ENCODE data around the gene LMO3. TPM values are rescaled to one million over a fixed set of nuclear protein-coding genes. Genes with fewer than 3 reads are reported as not detected.
A peak's percentile ranks its signal among the peaks of the same experiment; 100 is the strongest.

LMO3 gene
- total and polyA plus RNA-seq, 12 donors = 0.17 to 3.2 (median 1.4) TPM

DNA sequence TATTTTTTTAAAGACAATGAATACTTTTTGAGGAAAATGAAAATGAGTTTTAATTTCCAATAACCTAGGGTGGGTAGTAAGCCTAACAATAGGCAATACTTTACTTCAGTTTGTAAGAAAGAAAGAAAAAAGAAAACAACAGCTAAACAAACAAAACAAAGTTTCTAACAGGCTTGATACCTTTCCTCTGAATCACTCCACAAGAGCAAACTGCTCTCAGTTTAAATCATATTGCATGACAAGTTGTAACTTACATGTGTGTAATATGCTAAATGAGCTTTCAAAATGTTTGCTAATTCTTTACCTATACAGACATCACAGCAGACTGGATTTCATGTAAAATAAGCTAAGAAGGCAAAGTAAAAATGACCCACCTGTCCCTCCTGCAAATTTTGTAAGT, 6.7 kb upstream of the LMO3 start:
- Histone ChIP-seq H3K27me3 (peaks cover 0 to 59% (median 27%) of the 10 kb centered on the region in 7 donors), H3K27ac (peak overlapping the region in 3 of 10 donors; percentile 12 to 62 (median 55)), H3K4me1 (peaks cover 0 to 2% (median 0%) of the 10 kb centered on the region in 9 donors), H3K4me3 (peak overlapping the region in 3 of 10 donors; percentile 21 to 40 (median 28)), H3K9me3 (no peaks in the 10 kb centered on the region), H3K36me3 (no peaks in the 10 kb centered on the region)
- TF ChIP-seq, protein P1, sequence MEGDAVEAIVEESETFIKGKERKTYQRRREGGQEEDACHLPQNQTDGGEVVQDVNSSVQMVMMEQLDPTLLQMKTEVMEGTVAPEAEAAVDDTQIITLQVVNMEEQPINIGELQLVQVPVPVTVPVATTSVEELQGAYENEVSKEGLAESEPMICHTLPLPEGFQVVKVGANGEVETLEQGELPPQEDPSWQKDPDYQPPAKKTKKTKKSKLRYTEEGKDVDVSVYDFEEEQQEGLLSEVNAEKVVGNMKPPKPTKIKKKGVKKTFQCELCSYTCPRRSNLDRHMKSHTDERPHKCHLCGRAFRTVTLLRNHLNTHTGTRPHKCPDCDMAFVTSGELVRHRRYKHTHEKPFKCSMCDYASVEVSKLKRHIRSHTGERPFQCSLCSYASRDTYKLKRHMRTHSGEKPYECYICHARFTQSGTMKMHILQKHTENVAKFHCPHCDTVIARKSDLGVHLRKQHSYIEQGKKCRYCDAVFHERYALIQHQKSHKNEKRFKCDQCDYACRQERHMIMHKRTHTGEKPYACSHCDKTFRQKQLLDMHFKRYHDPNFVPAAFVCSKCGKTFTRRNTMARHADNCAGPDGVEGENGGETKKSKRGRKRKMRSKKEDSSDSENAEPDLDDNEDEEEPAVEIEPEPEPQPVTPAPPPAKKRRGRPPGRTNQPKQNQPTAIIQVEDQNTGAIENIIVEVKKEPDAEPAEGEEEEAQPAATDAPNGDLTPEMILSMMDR (IDR thresholded peaks at IDR 0.05) = no peak
- ATAC-seq (no peak), DNase-seq (no peak)
- intact Hi-C loops (cut with DNase I) = no loop called here

DNA sequence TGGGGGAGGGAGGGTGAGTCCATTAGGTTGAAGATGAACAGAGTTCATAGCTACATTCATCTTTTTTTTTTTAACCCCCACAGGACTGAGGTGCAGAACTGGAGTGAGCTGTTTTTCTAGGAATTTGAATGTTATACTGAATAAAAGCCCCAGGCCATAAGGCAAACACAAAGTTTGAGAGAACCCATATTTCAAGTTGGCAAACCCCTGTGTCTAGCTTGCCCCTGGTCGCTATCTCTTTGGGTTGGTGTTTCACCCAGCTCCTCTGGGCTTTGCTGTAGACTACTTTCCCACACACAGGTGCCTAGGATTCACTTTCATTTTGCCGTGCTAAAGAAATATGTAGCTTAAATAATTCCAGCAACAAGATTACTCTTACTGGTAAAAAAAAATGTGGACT, 5.2 kb upstream of the LMO3 start:
- WGBS, 2 donors = 56 to 63% methylated on average over 2 of the region's 2 CpGs
- DNase-seq (no peak), ATAC-seq (no peak)
- H3K27me3 ChIP-seq = peaks cover 0 to 72% (median 41%) of the 10 kb centered on the region in 7 donors
- H3K4me3 ChIP-seq = peak overlapping the region in 4 of 10 donors; percentile 21 to 40 (median 26)
- TF ChIP-seq, protein P1 (IDR thresholded peaks at IDR 0.05) = no peak
- no peaks in the 10 kb centered on the region for H3K36me3 ChIP-seq
- H3K4me1 ChIP-seq = peaks cover 0 to 13% (median 0%) of the 10 kb centered on the region in 9 donors
- no peaks in the 10 kb centered on the region for H3K9me3 ChIP-seq
- intact Hi-C loops (cut with DNase I) = no loop called here
- peak overlapping the region in 4 of 10 donors; percentile 55 to 62 (median 55) for H3K27ac ChIP-seq

DNA sequence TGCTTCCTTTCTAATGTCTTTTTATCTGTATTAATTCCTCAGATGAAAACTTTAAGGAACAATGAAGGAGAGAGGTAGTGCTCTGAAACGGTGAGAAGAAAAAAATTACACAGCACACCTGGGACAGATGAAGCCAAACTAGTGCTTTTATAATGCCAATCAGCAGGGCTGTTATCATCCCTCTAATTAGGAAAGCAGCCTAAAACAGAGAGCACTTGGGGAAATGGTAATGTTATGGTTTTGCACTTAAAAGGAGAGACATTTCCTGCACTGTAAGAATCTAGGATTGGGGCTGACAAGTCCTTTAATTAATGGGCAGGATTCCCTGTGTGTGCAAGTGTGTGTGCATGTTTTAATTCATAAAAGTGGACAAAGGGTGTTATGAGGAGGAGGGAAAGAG, 4.8 kb upstream of the LMO3 start:
- ATAC-seq (no peak), DNase-seq (no peak)
- peak overlapping the region in 4 of 10 donors; percentile 23 to 39 (median 28) for H3K4me3 ChIP-seq
- H3K4me1 ChIP-seq = peaks cover 0 to 17% (median 2%) of the 10 kb centered on the region in 9 donors
- TF ChIP-seq, protein P1 (IDR thresholded peaks at IDR 0.05) = no peak
- intact Hi-C loops (cut with DNase I) = no loop called here
- 14 to 27% methylated on average over 1 of the region's 1 CpG for WGBS, 2 donors
- peak overlapping the region in 4 of 10 donors; percentile 55 to 60 (median 55) for H3K27ac ChIP-seq
- H3K9me3 ChIP-seq = no peaks in the 10 kb centered on the region
- H3K27me3 ChIP-seq = peaks cover 0 to 76% (median 45%) of the 10 kb centered on the region in 7 donors
- H3K36me3 ChIP-seq = no peaks in the 10 kb centered on the region

DNA sequence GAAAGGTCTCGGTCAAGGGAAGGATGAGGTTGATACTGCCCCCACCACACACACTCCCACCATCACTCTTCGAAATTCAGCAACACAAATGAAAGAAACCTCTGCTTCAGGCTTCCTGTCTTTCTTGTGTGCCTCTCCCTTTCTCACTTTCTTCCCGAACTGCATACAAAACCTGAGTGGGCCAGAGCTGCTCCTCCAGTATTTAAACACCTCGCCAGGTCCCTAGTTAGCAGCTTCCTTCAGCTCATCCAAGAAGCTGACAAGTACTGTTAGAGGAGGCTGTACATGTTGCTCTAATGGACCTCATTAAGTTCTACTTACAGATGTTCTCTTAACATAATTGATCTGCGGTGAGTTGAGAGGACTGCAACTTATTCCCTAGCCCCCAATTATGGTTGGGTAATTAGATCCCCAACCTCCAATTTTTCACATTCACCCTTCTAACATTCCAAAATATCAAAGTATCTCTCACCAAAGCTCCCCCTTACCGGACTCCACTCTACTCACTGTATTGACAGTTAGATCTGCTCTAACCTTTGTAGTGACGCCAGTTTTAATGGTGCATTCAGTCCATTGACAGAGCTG, 4.1 kb upstream of the LMO3 start:
- DNase-seq (no peak), ATAC-seq (no peak)
- intact Hi-C loops (cut with DNase I) = no loop called here
- H3K36me3 ChIP-seq = no peaks in the 10 kb centered on the region
- TF ChIP-seq, protein P1 (IDR thresholded peaks at IDR 0.05) = no peak
- H3K9me3 ChIP-seq = no peaks in the 10 kb centered on the region
- H3K4me1 ChIP-seq = peaks cover 0 to 18% (median 3%) of the 10 kb centered on the region in 9 donors
- H3K27ac ChIP-seq = peak overlapping the region in 4 of 10 donors; percentile 55 to 60 (median 55)
- H3K27me3 ChIP-seq = peaks cover 0 to 78% (median 49%) of the 10 kb centered on the region in 7 donors
- H3K4me3 ChIP-seq = peak overlapping the region in 4 of 10 donors; percentile 28 to 39 (median 28)
- WGBS, 2 donors = 38 to 45% methylated on average over 7 of the region's 7 CpGs
